Panc1 (cell line): Measurements from ENCODE around the gene ASF1B. TPM values are rescaled to one million over a fixed set of nuclear protein-coding genes. Genes with fewer than 3 reads are reported as not detected.

Source experiments
- ATAC-seq: fragments of 200-7000 bp; cut with Tn5 transposase; 2 replicates; pipeline ENCODE4 v1.9.1; 2020; ENCODE audit warnings: mild to moderate bottlenecking, moderate library complexity
- BruUV-seq: library from RNA; stranded (reverse); fragments of 400-500 nt; replicated peaks from 2 replicates; lab custom pipeline; 2021; lab: Mats Ljungman, UMichigan
- CTCF ChIA-PET: fragments of 300-600 bp; sonication (Branson Sonifier 250); formaldehyde crosslinking; loops from one replicate; lab custom pipeline; 2022; ENCODE audit warnings: antibody characterized with exemption; lab: Charles Lee
- POLR2A ChIA-PET: fragments of 300-600 bp; sonication (Branson Sonifier 250); formaldehyde crosslinking; loops from one replicate; lab custom pipeline; 2022; ENCODE audit warnings: antibody characterized with exemption; lab: Charles Lee
- DNase-seq: peaks from one replicate; pipeline ENCODE4 v3.0.0-alpha.2; 2010; ENCODE audit warnings: low read depth, low spot score
- H3K27ac ChIP-seq: 2 replicates; pipeline ENCODE4 v1.5.1; 2011; ENCODE audit warnings: mild to moderate bottlenecking, low read length, inconsistent platforms
- H3K27me3 ChIP-seq: fragments of 200-500 bp; sonication (Bioruptor generic); 2 replicates; pipeline ENCODE4 v1.6.0; 2014; ENCODE audit warnings: low read length, inconsistent platforms; ENCODE audit not compliant: control insufficient read depth, insufficient read depth
- H3K36me3 ChIP-seq: fragments of 200-500 bp; sonication (Bioruptor generic); 2 replicates; pipeline ENCODE4 v1.5.1; 2014; ENCODE audit warnings: inconsistent platforms, mild to moderate bottlenecking, low read length, moderate library complexity; ENCODE audit not compliant: control insufficient read depth, insufficient read depth
- H3K4me1 ChIP-seq: 2 replicates; pipeline ENCODE4 v1.5.1; 2011; ENCODE audit warnings: inconsistent platforms, mild to moderate bottlenecking, low read length, moderate library complexity; ENCODE audit not compliant: control insufficient read depth, insufficient read depth
- H3K4me3 ChIP-seq, 2 experiments: 2 replicates each; pipeline ENCODE4 v1.5.1; 2011 to 2012; ENCODE audit warnings: low read depth in 2 of 2, low read length in 2 of 2, mild to moderate bottlenecking in 2 of 2, inconsistent platforms in 1 of 2, moderate library complexity in 1 of 2
- H3K9me3 ChIP-seq: fragments of 200-500 bp; sonication (Bioruptor generic); 2 replicates; pipeline ENCODE4 v1.5.1; 2014; ENCODE audit warnings: low read depth, mild to moderate bottlenecking, inconsistent platforms, low read length, moderate library complexity; ENCODE audit not compliant: control insufficient read depth, insufficient read depth
- POLR2AphosphoS5 ChIP-seq: IDR thresholded peaks from 2 replicates; pipeline ENCODE4 v1.6.1; 2012; ENCODE audit warnings: mild to moderate bottlenecking, low read depth, low read length, moderate library complexity
- SIN3A ChIP-seq: IDR thresholded peaks from 2 replicates; pipeline ENCODE4 v1.6.1; 2012; ENCODE audit warnings: low read depth, mild to moderate bottlenecking, low read length, moderate library complexity, borderline replicate concordance; ENCODE audit not compliant: insufficient read depth
- TCF7L2 ChIP-seq: IDR thresholded peaks from 2 replicates; pipeline ENCODE4 v1.6.1; 2011; ENCODE audit warnings: mild to moderate bottlenecking, low read depth, low read length, inconsistent platforms
- in situ Hi-C: cut with HindIII; loops from 2 replicates; pipeline ENCODE4 v1.10.0; 2016; ENCODE audit warnings: low sequenced_read_pairs, low pct_unique_long_range_greater_than_20kb
- intact Hi-C: fragments of 100-400 bp; cut with micrococcal nuclease; formaldehyde crosslinking; loops from one replicate; pipeline ENCODE4 v1.10.0; 2022; ENCODE audit not compliant: unreplicated experiment
- total RNA-seq: library from RNA; stranded (reverse); gene quantifications from one replicate; pipeline ENCODE4 v1.2.1, GENCODE V29; 2021; ENCODE audit not compliant: unreplicated experiment
- TF ChIP-seq, protein P1 (sequence below), 2 experiments: IDR thresholded peaks; 2 replicates each; pipeline ENCODE4 v1.6.1; 2011 to 2012; ENCODE audit warnings: low read depth in 2 of 2, control low read depth in 1 of 2, low read length in 1 of 2, mild to moderate bottlenecking in 1 of 2, moderate library complexity in 1 of 2; ENCODE audit not compliant: insufficient read depth in 1 of 2
- TF ChIP-seq, protein P2 (sequence below): fragments of 450-650 bp; IDR thresholded peaks from 2 replicates; pipeline ENCODE4 v1.5.1; 2017; ENCODE audit warnings: mild to moderate bottlenecking

ASF1B gene
- total RNA-seq, 1 experiment from 2014 or later: 35.4 TPM

DNA sequence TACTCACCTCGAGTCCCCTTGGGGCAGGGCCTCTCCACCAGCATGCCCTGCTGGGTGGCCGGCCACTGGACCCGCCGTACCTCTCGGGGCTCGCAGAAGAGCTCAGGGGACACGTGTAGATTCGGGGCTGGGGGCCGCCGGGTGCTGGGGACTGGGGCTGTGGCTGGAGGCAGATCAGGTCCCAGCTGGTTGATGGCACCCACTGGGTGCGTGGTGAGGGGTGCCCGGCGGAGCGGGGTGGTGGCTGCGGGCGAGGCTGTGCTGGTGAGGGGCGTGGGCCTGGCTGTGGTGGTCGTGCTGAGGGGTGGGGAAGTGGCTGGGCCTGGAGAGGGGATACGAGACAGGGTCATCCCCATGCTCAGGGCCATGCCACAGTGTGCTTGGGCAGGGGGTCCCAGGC lies 24.9 kb upstream of the ASF1B start:
- ChIA-PET POLR2A (no interaction called here), CTCF (interaction anchor here (0.8 kb wide), 1 partner anchor 37 kb away, joined by 3 read pairs; no protein-coding TSS in a partner anchor)
- no TSS peak for BruUV-seq
- Histone ChIP-seq H3K36me3 (no peaks in the 10 kb centered on the region; the same call in 1 of the 2 replicates), H3K4me1 (no peaks in the 10 kb centered on the region), H3K4me3 (no peak overlapping the region), H3K9me3 (no peaks in the 10 kb centered on the region), H3K27me3 (no peaks in the 10 kb centered on the region), H3K27ac (no peak overlapping the region)
- in situ Hi-C loops (no loop called here), intact Hi-C loops (no loop called here)
- TF ChIP-seq, protein P1, sequence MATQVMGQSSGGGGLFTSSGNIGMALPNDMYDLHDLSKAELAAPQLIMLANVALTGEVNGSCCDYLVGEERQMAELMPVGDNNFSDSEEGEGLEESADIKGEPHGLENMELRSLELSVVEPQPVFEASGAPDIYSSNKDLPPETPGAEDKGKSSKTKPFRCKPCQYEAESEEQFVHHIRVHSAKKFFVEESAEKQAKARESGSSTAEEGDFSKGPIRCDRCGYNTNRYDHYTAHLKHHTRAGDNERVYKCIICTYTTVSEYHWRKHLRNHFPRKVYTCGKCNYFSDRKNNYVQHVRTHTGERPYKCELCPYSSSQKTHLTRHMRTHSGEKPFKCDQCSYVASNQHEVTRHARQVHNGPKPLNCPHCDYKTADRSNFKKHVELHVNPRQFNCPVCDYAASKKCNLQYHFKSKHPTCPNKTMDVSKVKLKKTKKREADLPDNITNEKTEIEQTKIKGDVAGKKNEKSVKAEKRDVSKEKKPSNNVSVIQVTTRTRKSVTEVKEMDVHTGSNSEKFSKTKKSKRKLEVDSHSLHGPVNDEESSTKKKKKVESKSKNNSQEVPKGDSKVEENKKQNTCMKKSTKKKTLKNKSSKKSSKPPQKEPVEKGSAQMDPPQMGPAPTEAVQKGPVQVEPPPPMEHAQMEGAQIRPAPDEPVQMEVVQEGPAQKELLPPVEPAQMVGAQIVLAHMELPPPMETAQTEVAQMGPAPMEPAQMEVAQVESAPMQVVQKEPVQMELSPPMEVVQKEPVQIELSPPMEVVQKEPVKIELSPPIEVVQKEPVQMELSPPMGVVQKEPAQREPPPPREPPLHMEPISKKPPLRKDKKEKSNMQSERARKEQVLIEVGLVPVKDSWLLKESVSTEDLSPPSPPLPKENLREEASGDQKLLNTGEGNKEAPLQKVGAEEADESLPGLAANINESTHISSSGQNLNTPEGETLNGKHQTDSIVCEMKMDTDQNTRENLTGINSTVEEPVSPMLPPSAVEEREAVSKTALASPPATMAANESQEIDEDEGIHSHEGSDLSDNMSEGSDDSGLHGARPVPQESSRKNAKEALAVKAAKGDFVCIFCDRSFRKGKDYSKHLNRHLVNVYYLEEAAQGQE (IDR thresholded peaks at IDR 0.05; ENCODE audit: insufficient read depth in 1 of 2, low read depth in 2 of 2, low read length in 1 of 2): no peak
- TF ChIP-seq SIN3A (no peak), TCF7L2 (no peak), POLR2AphosphoS5 (no peak)
- TF ChIP-seq, protein P2, sequence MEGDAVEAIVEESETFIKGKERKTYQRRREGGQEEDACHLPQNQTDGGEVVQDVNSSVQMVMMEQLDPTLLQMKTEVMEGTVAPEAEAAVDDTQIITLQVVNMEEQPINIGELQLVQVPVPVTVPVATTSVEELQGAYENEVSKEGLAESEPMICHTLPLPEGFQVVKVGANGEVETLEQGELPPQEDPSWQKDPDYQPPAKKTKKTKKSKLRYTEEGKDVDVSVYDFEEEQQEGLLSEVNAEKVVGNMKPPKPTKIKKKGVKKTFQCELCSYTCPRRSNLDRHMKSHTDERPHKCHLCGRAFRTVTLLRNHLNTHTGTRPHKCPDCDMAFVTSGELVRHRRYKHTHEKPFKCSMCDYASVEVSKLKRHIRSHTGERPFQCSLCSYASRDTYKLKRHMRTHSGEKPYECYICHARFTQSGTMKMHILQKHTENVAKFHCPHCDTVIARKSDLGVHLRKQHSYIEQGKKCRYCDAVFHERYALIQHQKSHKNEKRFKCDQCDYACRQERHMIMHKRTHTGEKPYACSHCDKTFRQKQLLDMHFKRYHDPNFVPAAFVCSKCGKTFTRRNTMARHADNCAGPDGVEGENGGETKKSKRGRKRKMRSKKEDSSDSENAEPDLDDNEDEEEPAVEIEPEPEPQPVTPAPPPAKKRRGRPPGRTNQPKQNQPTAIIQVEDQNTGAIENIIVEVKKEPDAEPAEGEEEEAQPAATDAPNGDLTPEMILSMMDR: no peak
- DNase-seq: no peak
- ATAC-seq: no peak

DNA sequence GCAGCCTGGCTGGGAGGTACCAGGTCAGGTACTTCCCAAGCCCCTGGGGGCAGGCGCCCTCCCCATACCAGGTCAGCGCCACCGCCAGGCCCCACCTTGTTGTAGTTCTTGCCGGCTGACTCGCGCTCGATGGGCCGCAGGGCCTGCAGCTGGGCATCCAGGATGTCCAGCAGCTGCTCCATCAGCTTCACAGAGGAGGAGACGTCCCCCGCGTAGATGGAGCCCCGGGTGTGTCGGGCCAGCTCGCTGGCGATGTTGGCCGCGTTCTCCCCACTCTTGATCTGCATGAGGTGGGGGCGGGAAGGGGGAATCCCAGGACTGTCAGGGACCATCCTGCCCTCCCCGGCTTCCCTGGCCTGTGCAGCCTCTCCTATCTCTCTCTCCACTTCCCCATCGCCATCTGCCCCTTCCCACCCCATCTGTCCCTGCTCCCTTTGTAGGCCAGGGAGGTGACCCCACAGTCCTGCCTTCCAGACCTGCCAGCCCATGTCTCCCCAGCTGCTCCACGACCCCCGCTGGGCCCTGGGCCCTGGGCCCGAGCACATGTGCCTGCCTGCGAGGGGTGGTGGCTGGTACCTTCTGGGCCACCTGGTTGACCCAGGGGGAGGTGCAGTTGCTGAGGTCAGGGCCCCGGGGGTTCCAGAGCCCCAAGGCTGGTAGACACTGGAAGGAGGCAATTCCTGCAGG lies 23.8 kb upstream of the ASF1B start:
- CTCF ChIA-PET: no interaction called here
- no peaks in the 10 kb centered on the region for H3K27me3 ChIP-seq
- TF ChIP-seq, protein P2: no peak
- TF ChIP-seq TCF7L2 (no peak), POLR2AphosphoS5 (no peak), SIN3A (no peak)
- TF ChIP-seq, protein P1 (IDR thresholded peaks at IDR 0.05; ENCODE audit: insufficient read depth in 1 of 2, low read depth in 2 of 2, low read length in 1 of 2): no peak
- in situ Hi-C loops (no loop called here), intact Hi-C loops (no loop called here)
- ATAC-seq (no peak), DNase-seq (no peak)
- H3K36me3 ChIP-seq: peaks cover 3% of the 10 kb centered on the region; the same call in 1 of the 2 replicates
- H3K27ac ChIP-seq: no peak overlapping the region
- POLR2A ChIA-PET: no interaction called here
- no peak overlapping the region for H3K4me3 ChIP-seq
- H3K9me3 ChIP-seq: no peaks in the 10 kb centered on the region
- no TSS peak for BruUV-seq
- no peaks in the 10 kb centered on the region for H3K4me1 ChIP-seq
